ENCODE results near the gene CINP.

CINP gene

GRCh38 chr14:102362545-102363181 is at the start of gene CINP, which contains the start of gene TECPR2:
Gene CINP, minus strand, starts transcription at chr14:102362890. Its CDS starts 39 bp downstream, at chr14:102362851.
Gene TECPR2, plus strand, starts transcription at chr14:102362941. Its CDS starts 13,781 bp downstream, at chr14:102376722.
- Histone ChIP-seq H3K9me3 (ENCODE audit: low read length) (no peaks in the 10 kb centered on the region), H3K27me3 (ENCODE audit: insufficient read depth, low read length) (no peaks in the 10 kb centered on the region), H3K4me3 (ENCODE audit: low read length) (peak within 1 kb of the TSS; percentile 95), H3K4me1 (ENCODE audit: insufficient read depth, low read length) (peaks cover 17% of the 10 kb centered on the region), H2AFZ (ENCODE audit: low read depth, low read length) (peak within 1 kb of the TSS; percentile 84), H3K36me3 (ENCODE audit: insufficient read depth, low read length) (peaks cover 7% of the 10 kb centered on the region)

GRCh38 chr14:102408724-102409123 is 46.0 kb upstream of the CINP start:
- Histone ChIP-seq H3K4me1 (ENCODE audit: insufficient read depth, low read length) (no peaks in the 10 kb centered on the region), H2AFZ (ENCODE audit: low read depth, low read length) (no peak overlapping the region), H3K9me3 (ENCODE audit: low read length) (no peaks in the 10 kb centered on the region), H3K27me3 (ENCODE audit: insufficient read depth, low read length) (no peaks in the 10 kb centered on the region), H3K36me3 (ENCODE audit: insufficient read depth, low read length) (peaks cover 10% of the 10 kb centered on the region), H3K4me3 (ENCODE audit: low read length) (no peak overlapping the region)

- Histone ChIP-seq H3K9me3 (ENCODE audit: low read length) (peaks cover 9% of the 10 kb centered on the region), H3K4me1 (ENCODE audit: insufficient read depth, low read length) (no peaks in the 10 kb centered on the region), H3K36me3 (ENCODE audit: insufficient read depth, low read length) (peaks cover 10% of the 10 kb centered on the region), H2AFZ (ENCODE audit: low read depth, low read length) (no peak overlapping the region), H3K27me3 (ENCODE audit: insufficient read depth, low read length) (no peaks in the 10 kb centered on the region), H3K4me3 (ENCODE audit: low read length) (no peak overlapping the region)
Observed at GRCh38 chr14:102407258-102407657, 44.6 kb upstream of the CINP start.

GRCh38 chr14:102403028-102403427 is 40.3 kb upstream of the CINP start:
- H3K4me3 ChIP-seq (ENCODE audit: low read length) = no peak overlapping the region
- H3K9me3 ChIP-seq (ENCODE audit: low read length) = peaks cover 23% of the 10 kb centered on the region
- peaks cover under 1% of the 10 kb centered on the region for H3K36me3 ChIP-seq (ENCODE audit: insufficient read depth, low read length)
- H2AFZ ChIP-seq (ENCODE audit: low read depth, low read length) = no peak overlapping the region
- H3K4me1 ChIP-seq (ENCODE audit: insufficient read depth, low read length) = no peaks in the 10 kb centered on the region
- H3K27me3 ChIP-seq (ENCODE audit: insufficient read depth, low read length) = no peaks in the 10 kb centered on the region

- peaks cover 17% of the 10 kb centered on the region for H3K9me3 ChIP-seq (ENCODE audit: low read length)
- H2AFZ ChIP-seq (ENCODE audit: low read depth, low read length) = no peak overlapping the region
- H3K4me1 ChIP-seq (ENCODE audit: insufficient read depth, low read length) = no peaks in the 10 kb centered on the region
- no peak overlapping the region for H3K4me3 ChIP-seq (ENCODE audit: low read length)
- no peaks in the 10 kb centered on the region for H3K27me3 ChIP-seq (ENCODE audit: insufficient read depth, low read length)
- H3K36me3 ChIP-seq (ENCODE audit: insufficient read depth, low read length) = peaks cover 4% of the 10 kb centered on the region
Observed at GRCh38 chr14:102396521-102396920, 33.8 kb upstream of the CINP start.

GRCh38 chr14:102394717-102395375 is 32.2 kb upstream of the CINP start:
- Histone ChIP-seq H3K27me3 (ENCODE audit: insufficient read depth, low read length) (no peaks in the 10 kb centered on the region), H3K4me1 (ENCODE audit: insufficient read depth, low read length) (peaks cover 14% of the 10 kb centered on the region), H3K9me3 (ENCODE audit: low read length) (peaks cover 13% of the 10 kb centered on the region), H3K36me3 (ENCODE audit: insufficient read depth, low read length) (peaks cover 4% of the 10 kb centered on the region), H3K4me3 (ENCODE audit: low read length) (no peak overlapping the region), H2AFZ (ENCODE audit: low read depth, low read length) (no peak overlapping the region)

- Histone ChIP-seq H3K36me3 (ENCODE audit: insufficient read depth, low read length) (peaks cover 4% of the 10 kb centered on the region), H3K27me3 (ENCODE audit: insufficient read depth, low read length) (no peaks in the 10 kb centered on the region), H2AFZ (ENCODE audit: low read depth, low read length) (no peak overlapping the region), H3K4me1 (ENCODE audit: insufficient read depth, low read length) (peaks cover 21% of the 10 kb centered on the region), H3K9me3 (ENCODE audit: low read length) (no peaks in the 10 kb centered on the region), H3K4me3 (ENCODE audit: low read length) (no peak overlapping the region)
Observed at GRCh38 chr14:102392506-102392905, 29.8 kb upstream of the CINP start.

- no peak overlapping the region for H2AFZ ChIP-seq (ENCODE audit: low read depth, low read length)
- H3K27me3 ChIP-seq (ENCODE audit: insufficient read depth, low read length) = no peaks in the 10 kb centered on the region
- H3K36me3 ChIP-seq (ENCODE audit: insufficient read depth, low read length) = peaks cover 7% of the 10 kb centered on the region
- no peak overlapping the region for H3K4me3 ChIP-seq (ENCODE audit: low read length)
- no peaks in the 10 kb centered on the region for H3K9me3 ChIP-seq (ENCODE audit: low read length)
- H3K4me1 ChIP-seq (ENCODE audit: insufficient read depth, low read length) = peaks cover 21% of the 10 kb centered on the region
Observed at GRCh38 chr14:102390064-102390855, 27.6 kb upstream of the CINP start.

- no peak overlapping the region for H2AFZ ChIP-seq (ENCODE audit: low read depth, low read length)
Observed at GRCh38 chr14:102389246-102389645, 26.6 kb upstream of the CINP start.

GRCh38 chr14:102387086-102387485 is 24.4 kb upstream of the CINP start:
- H3K9me3 ChIP-seq (ENCODE audit: low read length) = no peaks in the 10 kb centered on the region
- no peak overlapping the region for H2AFZ ChIP-seq (ENCODE audit: low read depth, low read length)
- peaks cover 21% of the 10 kb centered on the region for H3K4me1 ChIP-seq (ENCODE audit: insufficient read depth, low read length)
- H3K4me3 ChIP-seq (ENCODE audit: low read length) = no peak overlapping the region
- peaks cover 9% of the 10 kb centered on the region for H3K36me3 ChIP-seq (ENCODE audit: insufficient read depth, low read length)
- no peaks in the 10 kb centered on the region for H3K27me3 ChIP-seq (ENCODE audit: insufficient read depth, low read length)

More at GRCh38 chr14:102389246-102389645, 26.6 kb upstream of the CINP start:
- no peaks in the 10 kb centered on the region for H3K27me3 ChIP-seq (ENCODE audit: insufficient read depth, low read length)
- peaks cover 21% of the 10 kb centered on the region for H3K4me1 ChIP-seq (ENCODE audit: insufficient read depth, low read length)
- no peak overlapping the region for H3K4me3 ChIP-seq (ENCODE audit: low read length)
- no peaks in the 10 kb centered on the region for H3K9me3 ChIP-seq (ENCODE audit: low read length)
- peaks cover 9% of the 10 kb centered on the region for H3K36me3 ChIP-seq (ENCODE audit: insufficient read depth, low read length)

GRCh38 chr14:102378830-102379229 is 16.1 kb upstream of the CINP start:
- Histone ChIP-seq H3K36me3 (ENCODE audit: insufficient read depth, low read length) (peaks cover 32% of the 10 kb centered on the region), H3K4me3 (ENCODE audit: low read length) (no peak overlapping the region), H2AFZ (ENCODE audit: low read depth, low read length) (no peak overlapping the region), H3K9me3 (ENCODE audit: low read length) (no peaks in the 10 kb centered on the region), H3K4me1 (ENCODE audit: insufficient read depth, low read length) (no peaks in the 10 kb centered on the region), H3K27me3 (ENCODE audit: insufficient read depth, low read length) (no peaks in the 10 kb centered on the region)

GRCh38 chr14:102377696-102378095 is 15.0 kb upstream of the CINP start:
- Histone ChIP-seq H3K9me3 (ENCODE audit: low read length) (no peaks in the 10 kb centered on the region), H3K36me3 (ENCODE audit: insufficient read depth, low read length) (peaks cover 30% of the 10 kb centered on the region), H3K27me3 (ENCODE audit: insufficient read depth, low read length) (no peaks in the 10 kb centered on the region), H2AFZ (ENCODE audit: low read depth, low read length) (no peak overlapping the region), H3K4me3 (ENCODE audit: low read length) (no peak overlapping the region), H3K4me1 (ENCODE audit: insufficient read depth, low read length) (no peaks in the 10 kb centered on the region)

GRCh38 chr14:102375119-102375518 is 12.4 kb upstream of the CINP start:
- Histone ChIP-seq H3K36me3 (ENCODE audit: insufficient read depth, low read length) (peaks cover 24% of the 10 kb centered on the region), H3K4me1 (ENCODE audit: insufficient read depth, low read length) (no peaks in the 10 kb centered on the region), H2AFZ (ENCODE audit: low read depth, low read length) (no peak overlapping the region), H3K4me3 (ENCODE audit: low read length) (no peak overlapping the region), H3K27me3 (ENCODE audit: insufficient read depth, low read length) (no peaks in the 10 kb centered on the region), H3K9me3 (ENCODE audit: low read length) (no peaks in the 10 kb centered on the region)

All from neuron (in vitro differentiated cells).